Astrocyte of the spinal cord (primary cell): Measurements from ENCODE around the gene SDCCAG8.

Experiments
- DNase-seq: peaks from one replicate; pipeline ENCODE4 v3.0.0; 2011; ENCODE audit warnings: low read depth, low spot score
- H3K4me3 ChIP-seq: 2 replicates; pipeline ENCODE4 v1.5.1; 2011; ENCODE audit warnings: low read depth, mild to moderate bottlenecking, low read length, moderate library complexity
- CTCF ChIP-seq: IDR thresholded peaks from 2 replicates; pipeline ENCODE4 v1.5.1; 2012; ENCODE audit warnings: low read depth, mild to moderate bottlenecking, low read length, inconsistent platforms
- in situ Hi-C: cut with HindIII; loops from 2 replicates; pipeline ENCODE4 v1.10.0; 2017; ENCODE audit warnings: low sequenced_read_pairs

Gene SDCCAG8

GRCh38 chr1:243244432-243244841, 11.4 kb upstream of the SDCCAG8 start:
- in situ Hi-C loops = no loop called here
- DNase-seq = no peak
- no peak overlapping the region for H3K4me3 ChIP-seq
- TF ChIP-seq CTCF = no peak

GRCh38 chr1:243246916-243247315, 8.9 kb upstream of the SDCCAG8 start:
- in situ Hi-C loops = no loop called here
- no peak for TF ChIP-seq CTCF
- peak; percentile 72 for DNase-seq
- H3K4me3 ChIP-seq = no peak overlapping the region

- in situ Hi-C loops = no loop called here
- no peak overlapping the region for H3K4me3 ChIP-seq
- DNase-seq = no peak
- TF ChIP-seq CTCF = no peak
These were observed 7.9 kb upstream of the SDCCAG8 start for GRCh38 chr1:243247901-243248300.

- in situ Hi-C loops = no loop called here
- no peak overlapping the region for H3K4me3 ChIP-seq
- TF ChIP-seq CTCF = no peak
- no peak for DNase-seq
These were observed 6.6 kb upstream of the SDCCAG8 start for GRCh38 chr1:243249214-243249613.

- in situ Hi-C loops = no loop called here
- no peak overlapping the region for H3K4me3 ChIP-seq
- TF ChIP-seq CTCF = no peak
- DNase-seq = no peak
These were observed 5.7 kb upstream of the SDCCAG8 start for GRCh38 chr1:243250102-243250501.

GRCh38 chr1:243251539-243251938, 4.3 kb upstream of the SDCCAG8 start:
- no peak for TF ChIP-seq CTCF
- DNase-seq = no peak
- H3K4me3 ChIP-seq = peak overlapping the region; percentile 20
- in situ Hi-C loops = no loop called here
